GM12874 (cell line): ENCODE results near the gene LAMA3.

ENCODE experiments used
- TF ChIP-seq, protein P1 (sequence below): IDR thresholded peaks from 2 replicates; pipeline ENCODE4 v1.5.1; 2011; ENCODE audit warnings: low read depth, mild to moderate bottlenecking, control low read depth, low read length, moderate library complexity; ENCODE audit not compliant: insufficient read depth

The LAMA3 gene

DNA sequence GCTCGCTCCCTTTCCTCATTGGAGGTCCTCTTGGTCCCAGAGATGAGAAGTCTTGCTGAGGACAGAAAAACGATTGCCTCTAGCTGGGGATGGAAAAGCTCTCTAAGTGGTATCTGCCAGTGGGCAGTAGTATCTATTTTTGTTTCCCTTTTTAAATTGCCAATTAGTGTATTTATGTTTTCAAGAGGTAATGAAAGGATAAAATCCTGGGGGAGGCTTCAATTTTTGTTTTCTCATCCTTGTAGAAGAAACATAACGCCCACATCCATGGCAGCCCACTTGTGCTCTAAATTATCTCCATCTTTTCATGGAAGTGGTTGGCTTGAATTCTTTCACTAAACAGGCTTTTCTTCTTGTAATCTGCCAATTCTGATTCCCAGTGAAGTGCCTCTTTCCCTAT, 40.8 kb upstream of the LAMA3 start:
- TF ChIP-seq, protein P1, sequence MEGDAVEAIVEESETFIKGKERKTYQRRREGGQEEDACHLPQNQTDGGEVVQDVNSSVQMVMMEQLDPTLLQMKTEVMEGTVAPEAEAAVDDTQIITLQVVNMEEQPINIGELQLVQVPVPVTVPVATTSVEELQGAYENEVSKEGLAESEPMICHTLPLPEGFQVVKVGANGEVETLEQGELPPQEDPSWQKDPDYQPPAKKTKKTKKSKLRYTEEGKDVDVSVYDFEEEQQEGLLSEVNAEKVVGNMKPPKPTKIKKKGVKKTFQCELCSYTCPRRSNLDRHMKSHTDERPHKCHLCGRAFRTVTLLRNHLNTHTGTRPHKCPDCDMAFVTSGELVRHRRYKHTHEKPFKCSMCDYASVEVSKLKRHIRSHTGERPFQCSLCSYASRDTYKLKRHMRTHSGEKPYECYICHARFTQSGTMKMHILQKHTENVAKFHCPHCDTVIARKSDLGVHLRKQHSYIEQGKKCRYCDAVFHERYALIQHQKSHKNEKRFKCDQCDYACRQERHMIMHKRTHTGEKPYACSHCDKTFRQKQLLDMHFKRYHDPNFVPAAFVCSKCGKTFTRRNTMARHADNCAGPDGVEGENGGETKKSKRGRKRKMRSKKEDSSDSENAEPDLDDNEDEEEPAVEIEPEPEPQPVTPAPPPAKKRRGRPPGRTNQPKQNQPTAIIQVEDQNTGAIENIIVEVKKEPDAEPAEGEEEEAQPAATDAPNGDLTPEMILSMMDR: no peak

DNA sequence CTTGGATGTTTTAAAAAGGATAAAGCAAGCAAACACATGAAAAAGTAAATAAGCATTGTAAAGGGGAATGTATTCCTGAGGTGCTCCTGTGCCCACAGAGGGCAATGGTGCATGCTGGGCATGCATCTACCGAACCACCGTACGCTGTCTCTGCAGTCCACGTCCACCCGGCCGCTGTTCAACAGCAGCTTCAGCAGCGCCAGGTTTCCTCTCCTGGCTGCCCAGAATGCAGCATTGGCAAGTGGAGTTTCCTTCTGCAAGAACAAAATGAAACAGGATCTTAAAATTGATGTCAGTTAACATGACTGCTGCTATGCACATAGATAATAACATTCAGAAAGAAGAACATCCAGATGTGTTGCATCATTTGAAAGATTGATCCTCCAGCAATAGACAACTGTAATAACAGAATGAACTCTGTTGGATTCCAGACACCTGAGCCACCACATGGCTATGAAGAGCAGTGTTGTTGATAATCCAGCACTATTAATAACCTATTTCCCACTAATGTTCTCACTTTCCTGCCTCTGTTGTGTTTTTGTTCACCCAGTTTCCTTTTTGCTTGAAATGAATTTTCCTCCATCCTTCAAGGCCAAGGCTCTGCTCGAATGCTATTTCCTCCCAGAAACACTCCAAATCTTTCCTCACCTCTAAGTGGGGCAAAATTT, 40.2 kb upstream of the LAMA3 start:
- TF ChIP-seq, protein P1: no peak

DNA sequence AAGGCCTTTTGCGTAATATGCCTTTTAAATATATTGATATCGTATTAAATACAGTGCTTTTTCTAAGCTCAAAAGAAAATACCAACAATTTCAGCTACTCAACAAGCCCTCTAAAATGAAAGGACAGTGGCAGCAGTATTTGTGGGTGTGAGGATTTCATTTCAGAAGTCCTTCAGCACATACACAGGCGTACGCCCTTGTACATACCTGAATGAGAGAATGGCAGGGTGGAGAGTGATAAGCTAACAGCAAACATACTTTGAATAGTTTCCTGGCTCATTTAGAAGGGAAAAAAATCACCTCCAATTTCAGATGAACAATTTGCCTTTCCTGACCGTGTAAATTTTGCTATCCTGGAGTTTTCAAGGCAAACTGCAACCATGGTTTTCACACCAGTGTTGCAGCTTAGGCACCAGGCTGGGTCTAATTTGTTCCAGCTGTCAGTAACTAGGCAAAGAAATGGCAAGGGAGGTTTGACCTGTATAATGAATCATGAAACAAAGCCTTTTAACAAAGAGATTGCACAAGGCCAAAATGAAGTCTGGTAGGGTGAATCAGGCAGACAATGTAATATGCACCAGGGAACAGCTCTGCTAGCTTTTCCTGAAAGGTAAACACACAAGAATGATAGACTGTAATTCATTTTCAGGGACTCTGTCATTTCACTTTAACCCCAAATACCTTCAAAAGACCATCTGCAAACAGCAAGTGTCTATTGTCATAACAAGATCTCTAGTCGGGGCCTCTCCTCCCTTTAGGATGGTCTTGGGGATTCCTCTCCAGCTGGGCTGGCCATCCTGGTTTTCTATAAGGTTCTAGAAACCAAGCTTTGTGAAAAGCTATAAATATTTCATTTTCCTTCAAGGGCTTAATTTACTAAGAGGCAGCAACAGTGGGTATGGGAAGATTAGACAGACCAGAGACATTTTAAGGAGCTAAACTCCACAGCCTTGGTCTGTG, 38.0 kb upstream of the LAMA3 start:
- TF ChIP-seq, protein P1: no peak

DNA sequence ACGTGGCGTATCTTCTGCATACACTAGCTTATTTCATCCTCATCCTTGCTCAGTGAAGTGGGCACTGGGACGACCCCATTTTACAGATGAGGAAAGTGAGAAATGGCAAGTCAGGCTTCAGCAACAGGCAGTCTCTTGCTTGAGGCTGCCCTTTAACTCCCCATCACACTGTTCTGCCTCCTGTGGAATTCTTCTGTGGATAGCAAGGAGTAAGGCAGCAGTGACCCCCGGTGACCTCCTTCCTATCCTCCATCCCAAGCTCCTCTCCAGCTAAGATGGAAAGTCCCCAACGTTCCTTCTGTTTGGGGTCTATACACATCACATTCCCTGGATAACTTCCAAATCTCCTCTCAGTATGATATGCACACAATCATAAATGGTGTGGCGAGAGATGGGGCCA, 37.0 kb upstream of the LAMA3 start:
- TF ChIP-seq, protein P1: no peak

DNA sequence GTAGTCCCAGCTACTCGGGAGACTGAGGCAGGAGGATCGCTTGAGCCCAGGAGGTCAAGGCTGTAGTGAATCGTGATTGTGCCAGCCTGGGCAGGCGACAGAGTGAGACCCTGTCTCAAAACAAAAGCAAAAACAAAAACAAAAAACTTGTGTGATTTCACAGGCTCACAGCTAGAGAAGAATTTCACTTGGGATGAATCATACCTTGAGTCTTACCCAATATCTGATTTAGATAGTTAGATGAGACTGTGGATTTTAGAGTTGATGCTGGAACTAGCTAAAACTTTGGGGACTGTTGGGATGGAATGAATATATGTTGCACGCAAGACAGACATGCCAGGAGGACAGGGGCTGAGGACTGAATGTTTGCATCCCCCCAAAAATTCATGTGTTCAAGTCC, 31.0 kb upstream of the LAMA3 start:
- TF ChIP-seq, protein P1: no peak

DNA sequence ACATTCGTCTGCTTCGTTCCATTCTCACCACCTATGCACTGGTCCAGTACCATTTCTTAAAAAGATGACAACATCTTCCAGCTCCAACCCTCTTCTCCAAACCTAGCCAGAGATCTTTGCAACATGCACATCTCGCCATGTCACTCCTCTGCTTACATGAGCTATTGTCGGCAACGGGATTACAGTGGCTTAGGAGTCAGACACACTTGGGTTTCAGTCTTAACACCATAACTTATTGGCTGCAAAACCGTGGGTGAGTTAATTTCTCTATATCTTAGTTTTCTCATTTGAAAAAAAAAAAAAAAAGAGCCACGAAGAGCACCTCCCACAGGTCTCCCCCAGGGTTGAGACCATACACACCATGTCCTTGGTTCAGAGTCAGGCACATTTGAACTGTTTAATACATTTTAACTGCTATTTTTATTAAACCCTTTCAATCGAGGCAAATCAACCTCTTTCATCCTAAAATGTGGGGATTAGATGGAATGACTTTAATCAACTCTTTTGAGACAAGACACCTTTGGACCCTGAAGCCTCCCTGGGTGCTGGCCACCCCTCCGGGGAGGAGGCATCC, 27.4 kb upstream of the LAMA3 start:
- TF ChIP-seq, protein P1: no peak

DNA sequence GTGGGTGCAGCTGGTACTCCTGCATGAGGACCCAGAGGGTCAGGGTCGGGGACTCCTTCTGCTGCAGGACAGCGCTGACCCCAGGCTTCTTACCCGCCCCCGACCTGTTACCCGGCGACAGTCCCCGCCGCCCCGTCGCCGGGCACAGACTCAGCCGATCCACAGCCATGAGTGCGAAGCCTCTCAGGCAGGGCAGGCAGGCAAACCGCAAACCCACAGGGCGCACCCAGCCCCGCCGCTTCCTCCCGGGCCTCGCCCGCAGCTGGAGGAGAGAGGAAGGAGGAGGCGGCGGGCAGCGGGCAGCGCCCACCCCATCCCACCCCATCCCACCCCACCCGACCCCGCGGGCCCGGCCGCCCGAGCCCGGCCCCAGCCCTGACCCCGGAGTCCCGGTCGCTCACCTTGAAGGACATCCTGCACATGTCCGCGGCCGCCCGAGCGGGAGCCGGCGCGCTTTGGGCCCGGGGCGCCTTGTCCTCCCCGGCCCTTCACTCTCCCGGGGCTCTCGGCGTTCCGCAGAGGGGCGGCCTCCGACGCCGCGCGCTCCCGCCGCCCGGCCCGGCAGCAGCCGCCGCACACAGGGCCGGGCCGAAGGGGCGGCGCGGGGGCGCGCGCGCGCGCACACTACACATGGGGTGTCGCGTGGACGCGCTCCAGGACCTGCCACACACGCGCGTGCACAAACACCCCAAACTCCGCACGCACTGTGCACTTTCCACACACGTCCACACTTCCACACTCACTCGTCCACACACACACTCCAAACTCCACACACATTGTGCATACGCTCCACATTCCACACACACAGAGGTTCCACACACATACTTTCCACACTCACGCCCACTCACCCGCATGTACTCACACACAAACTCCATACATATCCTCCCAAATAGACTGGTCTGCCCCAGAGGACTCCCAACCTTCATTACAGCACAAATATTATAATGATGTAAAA, 26.7 kb upstream of the LAMA3 start, which contains the start of gene ANKRD29:
TSS of gene ANKRD29 (minus strand) at position 603 of the 955 bp plus-strand sequence. CDS start at position 422, 181 bp downstream.
- TF ChIP-seq, protein P1: no peak
